HG02870 (cell line): ENCODE measurements around the gene TC2N.
"Not testable (repeated sequence)": the region's sequence is repeated elsewhere in the genome, so short reads cannot be mapped to it uniquely, and the experiment has no call there.

Experiments used
- ATAC-seq: cut with Tn5 transposase; IDR thresholded peaks from one replicate; pipeline ENCODE4 v1.9.1; 2021; ENCODE audit warnings: mild to moderate bottlenecking, moderate library complexity; ENCODE audit not compliant: unreplicated experiment

Gene TC2N

GRCh38 chr14:91870001-91870400 is 2.7 kb upstream of the TC2N start:
- ATAC-seq: no peak

- no peak for ATAC-seq
These were observed 2.2 kb upstream of the TC2N start for GRCh38 chr14:91869556-91869955.

GRCh38 chr14:91866511-91867295 is 633 bp downstream of the TC2N start:
- ATAC-seq: no peak

GRCh38 chr14:91866061-91866460 is 1.3 kb downstream of the TC2N start:
- no peak for ATAC-seq

GRCh38 chr14:91862417-91862816 is 4.9 kb downstream of the TC2N start:
- ATAC-seq: no peak

- ATAC-seq: no peak
These were observed 6.2 kb downstream of the TC2N start for GRCh38 chr14:91861091-91861490.

GRCh38 chr14:91860238-91860637 is 7.1 kb downstream of the TC2N start:
- no peak for ATAC-seq

- ATAC-seq: peak; percentile 58
These were observed 8.6 kb downstream of the TC2N start for GRCh38 chr14:91858536-91859275.

- no peak for ATAC-seq
These were observed 9.7 kb downstream of the TC2N start for GRCh38 chr14:91857614-91858013.

GRCh38 chr14:91854327-91854934 is 12.9 kb downstream of the TC2N start:
- ATAC-seq: no peak

- no peak for ATAC-seq
These were observed 15.8 kb downstream of the TC2N start for GRCh38 chr14:91851563-91851962.

- no peak for ATAC-seq
These were observed 18.8 kb downstream of the TC2N start for GRCh38 chr14:91848504-91849001.

- ATAC-seq: no peak
These were observed 19.6 kb downstream of the TC2N start for GRCh38 chr14:91847693-91848092.

GRCh38 chr14:91845652-91846051 is 21.7 kb downstream of the TC2N start:
- ATAC-seq: no peak

GRCh38 chr14:91845056-91845455 is 22.3 kb downstream of the TC2N start:
- ATAC-seq: not testable (repeated sequence)

- ATAC-seq: no peak
These were observed 23.3 kb downstream of the TC2N start for GRCh38 chr14:91844029-91844428.

GRCh38 chr14:91843437-91843836 is 23.9 kb downstream of the TC2N start:
- no peak for ATAC-seq

- no peak for ATAC-seq
These were observed 26.3 kb downstream of the TC2N start for GRCh38 chr14:91841065-91841464.

GRCh38 chr14:91839749-91840148 is 27.6 kb downstream of the TC2N start:
- ATAC-seq: no peak

GRCh38 chr14:91837076-91837475 is 30.3 kb downstream of the TC2N start:
- no peak for ATAC-seq

- no peak for ATAC-seq
These were observed 31.2 kb downstream of the TC2N start for GRCh38 chr14:91835920-91836843.
